HL-60 (cell line): ENCODE data around the gene PHRF1.
"Not testable (repeated sequence)": the region's sequence is repeated elsewhere in the genome, so short reads cannot be mapped to it uniquely, and the experiment has no call there.

Source experiments
- CTCF ChIP-seq: IDR thresholded peaks from one replicate; pipeline ENCODE4 v1.5.1; 2011; ENCODE audit warnings: low read length, control low read depth, inconsistent platforms; ENCODE audit not compliant: insufficient read depth
- GABPA ChIP-seq: IDR thresholded peaks from 2 replicates; pipeline ENCODE4 v1.6.1; 2012; ENCODE audit warnings: low read depth
- POLR2AphosphoS5 ChIP-seq: IDR thresholded peaks from 2 replicates; pipeline ENCODE4 v1.6.1; 2012; ENCODE audit warnings: low read depth
- REST ChIP-seq: IDR thresholded peaks from 2 replicates; pipeline ENCODE4 v1.6.1; 2012; ENCODE audit warnings: low read depth; ENCODE audit not compliant: insufficient replicate concordance
- SPI1 ChIP-seq: IDR thresholded peaks from 2 replicates; pipeline ENCODE4 v1.6.1; 2012; ENCODE audit warnings: low read depth, mild to moderate bottlenecking, borderline replicate concordance

GRCh38 chr11:654444-654843 lies 78.2 kb downstream of the PHRF1 start:
- not testable (repeated sequence) for TF ChIP-seq CTCF, POLR2AphosphoS5, GABPA, REST, SPI1
